Measurements from ENCODE around the gene FIG4.

The FIG4 gene

DNA sequence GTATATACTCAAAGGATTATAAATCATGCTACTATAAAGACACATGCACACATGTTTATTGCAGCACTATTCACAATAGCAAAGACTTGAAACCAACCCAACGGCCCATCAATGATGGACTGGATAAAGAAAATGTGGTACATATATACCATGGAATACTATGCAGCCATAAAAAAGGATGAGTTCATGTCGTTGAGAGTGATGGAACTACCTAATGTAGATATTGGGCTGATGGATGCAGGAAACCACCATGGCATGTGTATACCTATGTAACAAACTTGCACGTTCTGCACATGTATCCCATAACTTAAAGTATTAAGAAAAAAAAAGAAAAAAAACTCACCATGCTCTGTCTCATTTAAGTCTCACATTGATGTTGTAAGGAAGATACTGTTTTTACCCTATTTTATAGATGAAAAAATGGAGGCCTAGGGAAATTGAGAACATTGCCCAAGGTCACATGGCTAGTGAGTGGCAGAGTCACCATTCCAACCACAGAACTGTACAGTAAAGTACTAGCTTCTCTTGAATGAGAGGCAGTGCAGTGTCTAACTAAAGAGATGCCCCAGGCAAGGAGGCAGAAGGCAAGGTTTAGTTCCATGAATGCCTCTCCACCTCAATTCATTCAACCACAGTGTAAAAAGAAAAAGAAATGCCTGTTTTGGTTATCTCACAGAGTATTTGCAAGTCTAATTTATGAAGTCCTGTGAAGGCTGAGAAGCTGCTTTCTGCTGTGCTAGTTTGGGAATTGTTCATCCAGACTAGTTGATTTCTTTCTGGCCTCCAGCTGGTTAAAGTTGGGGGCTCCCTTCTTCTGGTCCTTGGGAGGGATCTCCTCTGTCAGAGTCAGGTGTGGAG, 68.2 kb downstream of the FIG4 start:
- no peak for DNase-seq (ENCODE audit: extremely low read depth, low read depth)

GRCh38 chr6:109760208-109760607, 69.1 kb downstream of the FIG4 start:
- DNase-seq (ENCODE audit: extremely low read depth, low read depth): no peak
- TF ChIP-seq CTCF (IDR thresholded peaks at IDR 0.05; ENCODE audit: low read depth, low read length): no peak

More for the DNA sequence above, 68.2 kb downstream of the FIG4 start:
- no peak for TF ChIP-seq CTCF (IDR thresholded peaks at IDR 0.05; ENCODE audit: low read depth, low read length)

DNA sequence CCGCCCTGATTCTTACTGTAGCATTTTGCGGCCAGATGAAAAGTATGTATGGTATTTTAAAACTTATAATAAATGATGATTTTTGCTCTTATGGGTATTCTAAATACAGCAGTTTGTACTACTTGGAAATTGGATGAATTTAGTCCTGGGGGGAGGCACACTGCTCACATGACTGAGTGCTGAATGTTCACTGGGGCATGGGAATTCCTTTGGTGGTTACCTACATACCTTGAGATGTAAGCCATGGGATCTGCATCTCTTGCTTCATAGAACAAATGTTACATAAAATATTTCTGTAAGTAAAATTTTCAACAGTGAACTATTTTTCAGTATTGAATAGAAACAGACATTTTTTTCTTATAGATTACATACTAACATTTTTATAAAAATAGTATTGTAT, 71.1 kb downstream of the FIG4 start:
- no peak for TF ChIP-seq CTCF (IDR thresholded peaks at IDR 0.05; ENCODE audit: low read depth, low read length)
- DNase-seq (ENCODE audit: extremely low read depth, low read depth): no peak

- no peak for DNase-seq (ENCODE audit: extremely low read depth, low read depth)
- no peak for TF ChIP-seq CTCF (IDR thresholded peaks at IDR 0.05; ENCODE audit: low read depth, low read length)
Measured at GRCh38 chr6:109762769-109763441, 71.8 kb downstream of the FIG4 start.

DNA sequence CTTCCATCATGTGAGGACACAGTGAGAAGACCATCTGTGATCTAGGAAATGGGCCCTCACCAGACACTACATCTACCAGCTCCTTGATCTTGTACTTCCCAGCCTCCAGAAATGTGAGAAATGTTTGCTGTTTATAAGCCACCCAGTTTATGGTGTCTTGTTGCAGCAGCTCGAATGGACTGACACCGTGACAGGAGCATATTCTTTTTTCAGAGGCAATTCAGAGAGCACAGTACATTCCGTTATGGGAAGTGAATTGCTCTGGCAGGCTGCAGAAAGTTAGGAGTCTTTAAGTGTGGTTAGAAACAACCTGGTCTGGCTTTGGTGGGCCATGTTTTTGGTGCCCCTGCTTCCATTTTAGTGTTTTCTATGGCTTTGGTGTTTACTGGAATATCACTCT, 75.1 kb downstream of the FIG4 start:
- TF ChIP-seq CTCF (IDR thresholded peaks at IDR 0.05; ENCODE audit: low read depth, low read length): no peak
- no peak for DNase-seq (ENCODE audit: extremely low read depth, low read depth)

DNA sequence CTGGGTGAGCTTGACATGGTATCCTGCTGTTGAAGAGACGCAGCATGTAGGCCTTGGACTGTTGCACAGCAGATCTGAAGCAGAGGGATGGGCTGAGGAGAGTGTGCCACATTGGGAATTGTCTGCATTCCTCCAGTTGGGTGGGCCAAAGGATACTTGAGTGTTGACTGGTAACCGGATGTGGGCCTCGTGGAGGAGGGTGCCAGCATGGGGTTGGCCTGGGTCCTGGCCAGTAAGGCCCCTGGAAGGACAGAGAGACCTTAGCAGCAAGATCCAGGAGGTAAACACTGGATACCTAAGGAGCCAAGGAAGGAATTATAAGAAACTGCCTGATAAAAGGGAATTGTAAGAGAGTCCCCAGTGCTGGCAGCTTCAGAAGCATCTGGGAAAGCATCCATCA, 76.9 kb downstream of the FIG4 start:
- TF ChIP-seq CTCF (IDR thresholded peaks at IDR 0.05; ENCODE audit: low read depth, low read length): no peak
- DNase-seq (ENCODE audit: extremely low read depth, low read depth): no peak

DNA sequence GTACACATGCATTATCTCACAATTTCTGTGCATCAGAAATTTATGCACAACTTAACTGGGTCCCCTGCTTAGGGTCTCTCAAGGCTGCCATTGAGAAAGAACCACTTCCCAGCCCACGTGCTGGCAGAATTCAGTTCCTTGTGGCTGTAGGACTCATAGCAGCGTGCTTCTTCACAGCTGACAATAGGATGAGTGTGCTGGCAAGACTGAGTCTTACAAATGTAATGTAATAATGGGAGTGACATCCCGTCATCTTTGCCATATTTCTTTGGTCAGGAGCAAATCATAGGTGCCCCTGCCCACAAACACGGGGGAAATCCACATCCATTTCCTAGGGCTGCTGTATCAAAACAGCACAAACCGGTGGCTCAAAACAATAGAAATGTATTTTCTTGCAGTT, 77.4 kb downstream of the FIG4 start:
- no peak for DNase-seq (ENCODE audit: extremely low read depth, low read depth)

More for the DNA sequence above, 77.4 kb downstream of the FIG4 start:
- no peak for TF ChIP-seq CTCF (IDR thresholded peaks at IDR 0.05; ENCODE audit: low read depth, low read length)
